ENCODE results near the gene ASCC1.
"Not testable (repeated sequence)": the region's sequence is repeated elsewhere in the genome, so short reads cannot be mapped to it uniquely, and the experiment has no call there.

- not testable (repeated sequence) for TF ChIP-seq POLR2AphosphoS5 (IDR thresholded peaks at IDR 0.05); EP300 (IDR thresholded peaks at IDR 0.05); POLR2A (IDR thresholded peaks at IDR 0.05; ENCODE audit: low read depth)
Observed at GRCh38 chr10:72150746-72151478, 65.2 kb downstream of the ASCC1 start.

All from esophagus muscularis mucosa (tissue), 3 donors.